Stimulated activated CD4-positive, alpha-beta T cell treated with anti-CD3 and anti-CD28 coated beads, Interleukin-4, amount 100 ng/mL, for 48 hours (primary cell): ENCODE data around the gene TPR.
A peak's percentile ranks its signal among the peaks of the same experiment; 100 is the strongest.
"Not testable (repeated sequence)": the region's sequence is repeated elsewhere in the genome, so short reads cannot be mapped to it uniquely, and the experiment has no call there.

ENCODE experiments used
- DNase-seq, 2 donors: peaks; one replicate each; pipeline ENCODE4 v3.0.0-alpha.2; 2020; ENCODE audit warnings: low read depth in 2 of 2

TPR gene

DNA sequence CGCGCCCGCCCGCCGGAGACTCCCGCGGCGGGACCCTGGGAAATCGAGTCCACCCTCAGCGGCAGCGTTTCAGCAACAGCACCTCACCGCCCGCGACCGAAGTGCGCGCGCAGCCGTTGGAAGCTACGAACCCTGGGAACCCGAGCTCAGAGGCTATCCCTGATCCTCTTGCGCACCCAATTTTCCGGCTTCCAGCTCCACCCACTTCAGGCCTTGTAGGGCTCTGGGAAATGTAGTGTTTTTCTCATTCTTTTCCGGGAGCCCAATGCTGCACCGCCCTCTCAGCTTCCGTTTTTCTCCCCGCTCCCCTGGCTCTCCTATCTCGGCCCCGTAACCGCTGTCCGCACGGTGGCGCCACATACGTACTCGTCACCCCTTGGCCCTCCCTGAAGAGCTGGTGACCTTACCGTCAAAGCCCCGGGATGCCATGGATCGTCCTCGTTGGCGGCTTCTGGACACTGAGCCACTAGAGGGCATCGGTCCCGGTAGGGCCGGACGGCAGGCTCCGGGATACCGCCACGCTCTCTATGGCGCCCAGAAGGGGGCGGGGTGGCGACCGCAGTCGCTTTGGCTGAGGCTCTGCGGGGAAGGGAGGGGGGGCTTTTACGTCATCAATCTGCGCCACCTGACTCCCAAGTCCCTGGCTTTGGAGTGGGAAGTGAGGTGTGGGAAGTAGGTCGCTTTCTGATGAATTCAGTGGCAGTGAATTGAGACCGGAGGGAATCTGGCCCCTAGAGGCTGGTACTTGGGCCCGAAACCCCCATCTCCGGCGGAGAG, at the start of gene TPR, which contains the start of gene ODR4:
Gene TPR (minus strand): TSS at position 102 of the 777 bp plus-strand sequence. CDS start 225 bp downstream, outside the sequence.
Gene ODR4 (plus strand): TSS at position 687 of the 777 bp plus-strand sequence. CDS start 3,948 bp downstream, outside the sequence.
- DNase-seq = peak; percentile 92 to 95

DNA sequence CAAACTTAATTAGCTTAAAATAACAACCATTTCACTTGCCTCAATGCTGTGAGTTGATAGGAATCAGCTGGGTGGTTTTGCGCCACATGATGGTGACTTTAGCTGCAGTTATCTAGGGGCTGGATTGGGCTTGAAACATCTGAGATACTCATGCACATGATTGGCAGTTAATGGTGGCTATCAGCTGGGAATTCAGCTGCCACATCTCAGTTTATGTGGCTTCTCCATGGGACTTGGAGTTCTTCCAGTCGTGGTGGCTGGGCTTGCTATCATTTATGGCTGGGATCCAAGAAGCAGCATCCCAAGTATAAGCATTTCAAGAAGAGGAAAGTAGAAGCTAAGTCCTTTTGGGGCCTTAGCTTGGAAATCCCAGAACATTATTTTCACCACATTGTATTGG, 49.5 kb upstream of the TPR start:
- DNase-seq = no peak

DNA sequence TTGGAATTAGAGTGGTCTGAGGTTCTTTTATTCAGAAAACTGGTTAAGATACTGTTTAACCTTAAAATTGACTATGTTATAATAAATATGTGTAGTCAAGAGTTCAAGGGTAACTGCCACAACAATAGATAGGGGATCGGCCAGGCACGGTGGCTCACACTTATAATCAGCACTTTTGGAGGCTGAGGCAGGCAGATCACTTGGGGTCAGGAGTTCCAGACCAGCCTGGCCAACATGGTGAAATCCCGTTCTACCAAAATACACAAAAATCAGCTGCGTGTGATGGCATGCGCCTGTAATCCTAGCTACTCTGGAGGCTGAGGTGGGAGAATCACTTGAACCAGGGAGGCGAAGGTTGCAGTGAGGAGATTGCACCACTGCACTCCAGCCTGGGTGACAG, 46.4 kb upstream of the TPR start:
- DNase-seq = no peak

DNA sequence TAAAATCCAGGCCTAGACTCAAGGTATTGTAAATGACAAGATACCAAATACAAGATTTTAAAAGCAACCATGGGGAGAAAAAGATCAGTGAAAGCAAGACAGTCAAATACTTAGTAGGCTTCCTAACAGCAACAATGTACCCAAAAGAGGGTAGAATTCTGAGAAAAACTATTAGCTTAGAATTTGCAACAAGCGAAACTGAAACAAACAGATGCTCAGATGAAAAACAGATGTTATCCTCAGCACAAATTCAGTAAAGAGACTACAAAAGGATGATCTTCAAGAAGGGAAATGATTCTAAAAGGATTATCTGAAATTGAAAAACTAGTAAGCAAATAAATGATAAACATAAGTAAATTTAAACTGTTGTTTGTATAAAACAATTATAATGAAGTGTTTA, 45.9 kb upstream of the TPR start:
- DNase-seq = no peak

DNA sequence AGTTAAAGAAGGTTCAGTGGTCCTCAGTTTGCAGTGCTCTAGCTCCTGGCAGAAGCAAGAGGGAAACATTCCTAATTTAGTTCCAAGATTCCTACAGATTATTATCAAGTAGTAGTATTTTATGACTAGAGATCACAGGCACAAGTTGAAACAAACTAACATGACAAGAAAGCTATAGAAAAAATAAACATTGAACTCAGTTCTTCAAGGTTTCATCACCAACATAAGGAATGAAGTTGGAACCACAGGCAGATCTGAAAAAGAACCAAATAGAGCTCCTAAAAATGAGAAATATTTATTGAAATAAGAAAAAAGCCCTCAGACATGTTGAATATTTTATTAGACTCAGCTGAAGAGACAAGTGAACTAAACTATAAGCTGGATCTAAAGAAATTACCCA, 45.3 kb upstream of the TPR start:
- no peak for DNase-seq

DNA sequence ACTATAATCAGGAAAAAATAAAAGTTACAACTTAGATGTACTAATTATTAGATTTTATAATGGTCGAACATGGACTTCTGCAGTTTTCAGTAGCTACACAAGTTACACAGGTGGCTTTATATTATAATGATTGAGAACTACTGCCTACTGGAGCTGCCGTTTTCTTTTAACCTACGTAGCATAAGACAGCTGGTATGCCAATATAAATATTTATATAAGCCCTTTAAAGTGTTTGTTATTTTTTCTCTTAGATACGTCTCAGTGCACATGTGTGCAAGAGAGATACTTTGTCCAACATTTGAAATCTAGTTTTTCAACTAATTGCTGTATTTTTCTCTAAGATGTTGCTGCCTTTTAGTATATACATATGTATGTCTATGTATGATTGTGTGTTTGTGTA, 43.5 kb upstream of the TPR start:
- DNase-seq = no peak

DNA sequence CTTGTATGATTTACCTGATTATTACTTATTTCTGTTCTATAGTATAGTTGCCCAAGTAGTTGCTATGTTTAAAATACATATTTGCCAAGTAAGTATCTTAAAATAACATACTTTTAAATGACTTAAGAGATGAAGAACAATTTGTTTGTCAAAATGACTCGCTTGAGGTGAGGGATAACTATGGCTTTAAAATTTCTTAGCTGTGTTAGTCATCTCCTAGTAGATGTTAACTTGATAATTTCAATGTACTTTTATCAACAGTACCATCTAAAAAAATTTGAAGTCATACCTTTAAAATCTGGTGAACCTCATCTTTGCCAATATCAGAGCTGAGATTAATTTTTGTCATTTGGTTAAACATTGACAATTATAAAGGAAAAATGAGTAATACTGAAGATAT, 38.3 kb upstream of the TPR start:
- DNase-seq = no peak

DNA sequence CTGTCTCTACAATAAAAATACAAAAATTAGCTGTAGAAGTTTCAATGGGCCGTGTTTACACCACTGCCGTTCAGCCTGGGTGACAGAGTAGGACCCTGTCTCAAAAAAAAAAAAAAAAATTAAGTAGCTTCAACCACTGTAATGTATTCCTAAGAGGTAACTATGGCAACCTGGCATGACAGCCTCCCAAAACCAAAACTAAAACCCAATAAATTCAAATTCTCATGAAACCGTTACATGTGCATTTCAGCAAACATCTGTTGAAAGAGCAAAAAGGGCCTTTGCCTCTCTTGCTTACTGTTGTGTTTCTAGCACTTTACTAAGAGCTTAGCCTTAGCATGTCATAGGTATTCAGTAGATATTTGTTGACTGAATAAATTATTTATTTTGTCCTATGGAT, 34.0 kb upstream of the TPR start:
- DNase-seq = no peak

DNA sequence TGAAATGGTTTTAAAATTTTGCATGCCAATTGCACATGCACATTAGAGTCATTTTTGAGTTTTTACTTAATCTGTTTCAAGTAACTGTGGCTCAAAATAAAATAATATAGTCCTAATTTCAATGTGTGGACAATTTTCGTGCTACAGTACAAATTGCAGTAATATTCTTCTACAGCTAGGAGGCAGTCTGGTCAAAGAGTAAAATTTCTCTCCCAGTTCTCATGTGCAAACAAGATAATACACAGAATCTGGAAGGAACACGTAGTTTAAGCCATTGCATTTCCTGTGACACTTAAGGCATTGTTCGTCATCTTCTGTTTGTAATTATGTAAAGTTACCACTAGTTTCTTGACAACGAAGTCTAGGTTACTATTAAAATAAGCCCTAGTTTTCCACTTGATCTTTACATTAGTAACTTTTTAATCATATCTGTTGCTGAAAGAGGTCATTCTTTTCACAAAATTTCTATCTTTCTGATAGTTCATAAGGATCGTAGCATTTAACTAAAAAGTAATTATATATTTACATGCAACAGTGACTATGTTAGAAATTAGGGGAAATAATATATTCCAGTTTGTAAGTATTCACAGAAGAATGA, 29.5 kb upstream of the TPR start:
- DNase-seq = no peak

DNA sequence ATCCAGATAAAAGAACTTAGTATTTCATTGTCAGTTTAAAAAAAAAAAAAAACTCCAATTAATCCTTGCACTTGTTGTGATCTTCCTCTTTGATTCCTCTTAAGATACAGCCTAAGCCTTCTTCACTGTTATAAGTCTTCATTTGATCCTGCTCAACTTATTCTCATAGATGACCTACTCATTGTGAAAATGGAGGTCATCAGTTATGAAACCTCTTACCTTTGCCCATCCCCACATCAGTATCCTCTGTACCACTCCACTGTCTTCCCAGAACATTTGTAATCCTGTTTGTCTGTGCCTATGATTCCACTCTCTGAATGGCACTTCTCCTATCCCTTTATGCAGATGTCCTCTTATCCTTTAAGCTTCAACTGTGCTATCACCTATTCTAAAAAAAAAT, 28.6 kb upstream of the TPR start:
- no peak for DNase-seq

DNA sequence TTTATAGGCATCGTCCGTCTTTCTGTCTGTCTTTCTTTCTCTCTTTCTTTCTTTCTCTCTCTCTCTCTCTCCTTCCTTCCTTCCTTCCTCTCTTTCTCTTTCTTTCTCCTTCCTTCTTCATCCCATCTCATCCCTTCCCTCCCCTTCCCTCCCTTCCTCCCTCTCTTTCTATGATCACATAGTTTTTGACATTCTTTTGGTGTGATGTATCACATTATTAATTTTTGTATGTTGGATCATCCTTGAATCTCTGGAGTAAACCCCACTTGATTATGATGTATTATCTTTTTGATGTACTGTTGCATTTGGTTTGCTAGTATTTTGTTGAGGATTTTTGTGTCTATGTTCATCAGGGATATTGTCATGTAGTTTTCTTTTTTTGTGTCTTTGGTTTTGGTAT, 26.4 kb upstream of the TPR start:
- not testable (repeated sequence) for DNase-seq

DNA sequence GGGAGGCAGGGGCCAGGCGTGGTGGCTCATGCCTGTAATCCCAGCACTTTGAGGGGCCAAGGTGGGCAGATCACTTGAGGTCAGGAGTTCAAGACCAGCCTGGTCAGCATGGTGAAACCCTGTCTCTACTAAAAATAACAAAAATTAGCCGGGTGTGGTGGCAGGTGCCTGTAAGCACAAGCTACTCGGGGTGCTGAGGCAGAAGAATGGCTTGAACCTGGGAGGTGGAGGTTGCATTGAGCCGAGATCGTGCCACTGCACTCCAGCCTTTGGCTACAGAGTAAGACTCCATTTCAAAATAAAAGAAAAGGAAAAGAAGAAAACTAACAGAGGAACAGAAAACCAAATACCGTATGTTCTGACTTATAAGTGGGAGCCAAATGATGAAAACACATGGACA, 17.7 kb upstream of the TPR start:
- not testable (repeated sequence) for DNase-seq

DNA sequence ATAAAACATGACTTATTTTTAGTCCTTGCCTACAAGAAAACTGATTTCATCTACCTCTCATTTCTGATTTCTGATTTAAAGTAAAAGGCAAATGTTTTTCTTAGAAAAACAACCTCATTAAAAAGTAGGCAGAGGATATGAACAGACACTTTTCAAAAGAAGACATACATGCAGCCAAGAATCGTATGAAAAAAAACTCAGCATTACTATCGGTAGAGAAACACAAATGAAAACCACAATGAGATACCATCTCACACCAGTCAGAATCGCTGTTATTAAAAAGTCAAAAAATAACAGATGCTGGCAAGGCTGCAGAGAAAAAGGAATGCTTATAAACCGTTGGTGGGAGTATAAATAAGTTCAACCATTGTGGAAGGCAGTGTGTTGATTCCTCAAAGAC, 16.8 kb upstream of the TPR start:
- DNase-seq = no peak

DNA sequence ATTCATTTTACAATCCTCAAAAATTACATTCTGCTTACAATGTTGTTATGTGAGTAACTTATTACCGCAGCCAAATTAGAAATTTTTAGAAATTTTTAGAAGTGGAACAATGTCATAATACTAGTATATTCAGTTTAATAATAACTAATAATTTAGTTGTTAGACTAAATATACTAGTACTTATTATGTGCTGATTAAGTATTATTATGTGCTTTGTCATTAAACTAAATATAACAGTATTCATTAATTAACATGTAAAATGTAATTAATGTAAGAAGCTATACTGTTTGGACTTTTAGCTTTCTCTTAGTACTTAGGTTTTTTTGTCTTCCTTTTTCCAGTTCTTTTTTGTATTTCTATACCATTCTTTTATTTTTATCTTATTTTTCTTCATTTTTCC, 15.9 kb upstream of the TPR start:
- DNase-seq = no peak

DNA sequence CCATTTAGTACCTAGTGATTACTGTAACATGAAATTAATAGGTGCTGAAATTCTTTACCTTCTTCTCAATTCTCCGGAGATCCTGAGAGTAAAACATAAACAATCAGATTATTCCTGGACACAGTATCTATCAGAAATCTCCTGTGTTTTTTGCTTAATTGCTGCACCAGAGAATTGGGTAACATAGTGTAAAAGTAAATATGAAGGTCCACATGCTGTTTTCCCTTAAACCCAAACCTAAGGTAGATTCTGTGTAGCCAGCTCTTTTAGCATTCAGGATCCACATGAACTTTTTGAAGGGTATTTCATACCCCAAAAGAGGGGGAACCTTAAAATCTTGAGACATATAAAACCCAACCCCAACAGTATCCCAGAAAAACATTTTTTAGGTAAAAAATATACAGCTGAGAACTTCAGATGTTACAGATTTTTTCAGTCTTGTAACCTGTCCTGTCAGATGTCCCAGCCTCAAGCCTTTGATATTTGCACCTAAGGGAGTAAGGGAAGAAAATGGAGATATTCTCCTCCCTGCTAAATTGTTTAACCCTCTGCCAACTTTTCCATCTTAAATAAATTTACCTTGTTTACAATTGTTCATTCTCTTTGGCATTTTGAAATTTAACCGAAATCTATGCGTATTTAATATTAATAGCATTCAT, 11.8 kb upstream of the TPR start:
- DNase-seq = no peak

DNA sequence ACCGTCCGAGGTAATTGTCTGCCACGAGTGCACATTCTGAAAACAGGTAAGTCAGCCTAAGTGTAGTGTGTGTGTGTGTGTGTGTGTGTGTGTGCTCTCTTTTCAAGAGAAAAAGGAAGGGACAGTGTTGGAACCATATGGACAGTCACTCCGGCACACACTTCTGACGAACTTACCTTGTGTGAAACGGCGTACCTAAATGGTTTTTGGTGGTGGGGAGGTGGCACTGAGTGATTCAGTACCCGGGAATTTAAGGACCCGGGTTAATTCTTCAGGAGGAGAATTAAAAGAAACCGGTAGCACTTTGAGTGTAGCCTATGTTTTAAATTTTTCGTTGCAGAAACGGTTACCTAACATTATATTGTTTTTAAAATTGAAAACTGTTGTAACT, 871 bp upstream of the TPR start:
- no peak for DNase-seq

DNA sequence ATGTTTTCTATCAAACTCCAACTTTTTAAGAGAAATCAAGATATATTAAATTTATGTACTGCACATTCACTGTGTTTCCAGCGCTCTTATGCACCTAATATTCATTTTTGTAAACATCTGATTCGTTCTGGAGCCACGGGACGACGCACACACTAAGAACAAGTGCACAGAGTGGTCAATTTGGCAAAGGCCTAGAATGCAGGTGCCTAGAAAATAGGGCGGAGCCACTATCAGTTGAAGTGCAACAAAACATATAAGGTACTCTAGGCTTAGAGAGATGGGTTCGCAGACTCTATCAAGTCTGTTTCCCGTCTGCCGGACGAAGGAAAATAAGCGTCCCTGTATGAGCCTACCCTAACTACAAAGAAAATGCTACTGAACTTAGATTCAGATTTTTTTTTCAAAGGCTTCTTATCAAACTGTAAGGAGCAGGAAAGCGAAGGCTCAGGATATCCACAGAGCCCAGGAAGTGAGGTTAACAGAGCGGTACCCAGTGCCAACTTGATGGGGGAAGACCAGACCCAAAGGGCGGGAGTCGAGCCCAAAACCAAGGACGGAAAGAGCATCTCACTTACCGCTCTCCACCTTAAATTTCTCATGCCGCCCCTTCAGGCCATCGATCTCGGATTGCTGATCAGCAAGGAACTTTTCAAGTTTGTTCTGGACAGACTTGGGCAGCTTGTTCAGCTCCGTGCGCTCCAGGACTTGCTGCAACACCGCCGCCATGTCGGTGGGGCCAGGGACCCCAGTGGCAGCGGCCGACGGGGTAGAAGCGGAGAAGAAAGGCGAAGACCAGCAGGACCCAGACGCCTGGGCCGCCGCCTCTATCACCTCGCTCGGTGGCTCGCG, 526 bp downstream of the TPR start:
- peak; percentile 4 to 5 for DNase-seq

DNA sequence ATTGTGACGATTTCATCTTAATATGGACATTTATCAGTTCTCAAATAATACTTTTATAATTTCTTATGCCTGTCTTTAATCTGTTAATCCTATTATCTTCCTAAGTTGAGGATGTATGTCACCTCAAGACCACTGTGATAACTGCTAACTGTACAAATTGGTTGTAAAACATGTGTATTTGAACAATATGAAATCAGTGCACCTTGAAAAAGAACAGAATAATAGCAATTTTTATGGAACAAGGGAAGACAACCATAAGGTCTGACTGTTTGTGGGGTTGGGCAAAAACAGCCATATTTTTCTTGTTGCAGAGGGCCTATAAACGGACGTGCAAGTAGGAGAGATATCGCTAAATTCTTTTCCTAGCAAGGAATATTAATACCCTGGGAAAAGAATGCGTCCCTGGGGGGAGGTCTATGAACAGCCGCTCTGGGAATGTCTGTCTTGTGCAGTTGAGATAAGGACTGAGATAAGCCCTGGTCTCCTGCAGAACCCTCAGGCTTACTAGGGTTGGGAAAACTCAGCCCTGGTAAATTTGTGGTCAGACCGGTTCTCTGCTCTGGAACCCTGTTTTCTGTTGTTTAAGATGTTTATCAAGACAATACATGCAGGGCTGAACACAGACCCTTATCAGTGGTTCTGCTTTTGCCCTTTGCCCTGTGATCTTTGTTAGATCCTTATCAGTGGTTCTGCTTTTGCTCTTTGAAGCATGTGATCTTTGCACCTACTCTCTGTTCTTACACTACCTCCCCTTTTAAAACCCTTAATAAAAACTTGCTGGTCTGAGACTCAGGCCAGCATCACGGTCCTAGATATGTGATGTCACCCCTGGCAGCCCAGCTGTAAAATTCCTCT, 27.0 kb downstream of the TPR start:
- DNase-seq = not testable (repeated sequence)

DNA sequence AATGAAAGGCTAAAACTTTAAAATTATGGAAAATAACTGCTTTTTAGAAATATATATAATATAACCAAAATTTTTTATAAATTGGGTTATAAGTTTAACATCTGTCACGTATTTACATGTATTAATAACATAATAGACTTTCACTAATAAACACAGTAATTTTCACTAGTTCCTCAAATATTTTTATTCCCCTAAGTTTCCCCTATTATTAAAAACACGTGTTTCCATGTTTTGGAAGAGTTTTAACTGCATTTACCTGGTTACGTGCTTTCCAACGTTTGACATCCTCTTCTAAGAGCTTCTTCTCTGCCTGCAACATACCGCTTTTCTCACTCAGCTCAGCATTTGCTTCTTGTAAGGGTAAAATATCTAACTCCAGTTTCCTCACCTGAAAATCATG, 34.3 kb downstream of the TPR start:
- no peak for DNase-seq

DNA sequence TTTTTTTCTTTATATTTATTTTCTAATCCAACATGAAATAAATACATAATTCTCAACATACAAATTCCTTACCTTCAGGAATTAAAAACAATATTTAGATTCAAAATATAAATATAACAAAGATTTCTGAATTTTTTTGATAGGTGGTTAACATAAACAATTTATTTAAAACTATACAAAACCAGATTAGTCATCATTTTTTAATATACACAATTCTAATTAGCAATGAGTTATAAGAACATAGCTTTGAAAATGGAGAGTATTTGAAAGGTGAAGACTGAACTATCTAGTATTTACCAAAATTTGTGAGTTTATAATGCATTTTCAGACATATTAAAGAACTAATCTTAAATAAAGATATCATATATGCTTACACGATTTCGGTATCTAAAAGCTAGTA, 37.5 kb downstream of the TPR start:
- no peak for DNase-seq

DNA sequence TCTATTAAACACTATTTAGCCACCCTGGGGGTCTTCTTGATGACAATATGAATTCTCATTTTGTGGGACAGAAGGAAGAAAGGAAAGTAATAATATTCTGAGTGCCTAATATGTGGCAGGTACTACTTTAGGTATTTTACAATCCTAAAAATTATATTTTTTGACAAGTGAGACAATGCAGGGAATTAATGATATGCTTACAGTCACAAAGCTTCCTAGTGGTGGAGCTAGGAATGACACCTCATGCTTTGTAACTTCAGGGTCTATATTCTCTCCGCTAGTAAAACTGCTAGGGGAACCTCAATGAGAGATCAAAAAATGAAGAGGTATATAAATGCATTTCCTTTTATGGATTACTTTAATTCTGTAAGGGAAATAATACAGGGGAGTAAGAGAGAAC, 44.3 kb downstream of the TPR start:
- no peak for DNase-seq
